H9 (cell line): ENCODE data around the gene CAMTA1. TPM values are rescaled to one million over a fixed set of nuclear protein-coding genes. Genes with fewer than 3 reads are reported as not detected.
A peak's percentile ranks its signal among the peaks of the same experiment; 100 is the strongest.

ENCODE experiments used
- DNase-seq: peaks from one replicate; pipeline ENCODE4 v3.0.0-alpha.2; 2017
- H2AFZ ChIP-seq: one replicate; pipeline ENCODE4 v1.6.1; 2013; ENCODE audit warnings: mild to moderate bottlenecking, low read length, control low read depth, moderate library complexity
- H2AK5ac ChIP-seq: 2 replicates; pipeline ENCODE4 v1.6.1; 2013; ENCODE audit warnings: low read length, control low read depth, mixed read lengths; ENCODE audit not compliant: insufficient read length
- H2BK120ac ChIP-seq: one replicate; pipeline ENCODE4 v1.6.1; 2013; ENCODE audit warnings: low read depth, mild to moderate bottlenecking, low read length, control low read depth, inconsistent platforms; ENCODE audit not compliant: poor library complexity, severe bottlenecking
- H2BK12ac ChIP-seq: 2 replicates; pipeline ENCODE4 v1.6.1; 2013; ENCODE audit warnings: low read length, control low read depth, mixed read lengths, low read depth; ENCODE audit not compliant: insufficient read length
- H2BK15ac ChIP-seq: 2 replicates; pipeline ENCODE4 v1.6.1; 2013; ENCODE audit warnings: low read depth, low read length, control low read depth
- H2BK20ac ChIP-seq: one replicate; pipeline ENCODE4 v1.6.1; 2013; ENCODE audit warnings: low read depth, mild to moderate bottlenecking, low read length, control low read depth, inconsistent platforms; ENCODE audit not compliant: poor library complexity, severe bottlenecking
- H2BK5ac ChIP-seq: 2 replicates; pipeline ENCODE4 v1.6.1; 2013; ENCODE audit warnings: low read length, control low read depth, mixed read lengths; ENCODE audit not compliant: insufficient read length
- H3K14ac ChIP-seq: 2 replicates; pipeline ENCODE4 v1.6.1; 2013; ENCODE audit warnings: low read length, control low read depth; ENCODE audit not compliant: insufficient read depth
- H3K18ac ChIP-seq: 2 replicates; pipeline ENCODE4 v1.6.1; 2013; ENCODE audit warnings: low read depth, mild to moderate bottlenecking, mixed read lengths, low read length, control low read depth; ENCODE audit not compliant: insufficient read length
- H3K23ac ChIP-seq: 2 replicates; pipeline ENCODE4 v1.6.1; 2013; ENCODE audit warnings: low read length, control low read depth, mixed read lengths, low read depth; ENCODE audit not compliant: insufficient read length
- H3K23me2 ChIP-seq: 2 replicates; pipeline ENCODE4 v1.6.1; 2013; ENCODE audit warnings: low read depth, mild to moderate bottlenecking, mixed read lengths, low read length, control low read depth; ENCODE audit not compliant: insufficient read length, poor library complexity, severe bottlenecking
- H3K27ac ChIP-seq: 2 replicates; pipeline ENCODE4 v1.5.1; 2013; ENCODE audit warnings: low read length, control low read depth, mixed read lengths, low read depth; ENCODE audit not compliant: insufficient read length
- H3K27me3 ChIP-seq: 2 replicates; pipeline ENCODE4 v1.6.1; 2013; ENCODE audit warnings: low read length, control low read depth, inconsistent platforms; ENCODE audit not compliant: insufficient read depth
- H3K4ac ChIP-seq: 2 replicates; pipeline ENCODE4 v1.6.1; 2013; ENCODE audit warnings: low read depth, mild to moderate bottlenecking, control low read depth, inconsistent platforms, low read length, moderate library complexity
- H3K4me1 ChIP-seq: 2 replicates; pipeline ENCODE4 v1.6.1; 2013; ENCODE audit warnings: low read length, control low read depth, inconsistent platforms; ENCODE audit not compliant: insufficient read depth
- H3K4me2 ChIP-seq: 2 replicates; pipeline ENCODE4 v1.6.1; 2013; ENCODE audit warnings: low read length, control low read depth, mixed read lengths; ENCODE audit not compliant: insufficient read length, insufficient read depth
- H3K56ac ChIP-seq: 2 replicates; pipeline ENCODE4 v1.6.1; 2013; ENCODE audit warnings: low read depth, mild to moderate bottlenecking, mixed read lengths, low read length, control low read depth; ENCODE audit not compliant: insufficient read length
- H3K79me1 ChIP-seq: 2 replicates; pipeline ENCODE4 v1.6.1; 2013; ENCODE audit warnings: low read depth, mild to moderate bottlenecking, moderate library complexity, low read length, control low read depth, inconsistent platforms; ENCODE audit not compliant: insufficient read depth, poor library complexity, severe bottlenecking
- H3K79me2 ChIP-seq: 2 replicates; pipeline ENCODE4 v1.6.1; 2013; ENCODE audit warnings: low read length, control low read depth, inconsistent platforms; ENCODE audit not compliant: insufficient read depth
- H3K9ac ChIP-seq: 2 replicates; pipeline ENCODE4 v1.6.1; 2013; ENCODE audit warnings: low read length, control low read depth, mixed read lengths; ENCODE audit not compliant: insufficient read length; ENCODE audit errors: extremely low read depth
- H3K9me3 ChIP-seq: one replicate; pipeline ENCODE4 v1.6.1; 2013; ENCODE audit warnings: low read depth, low read length, inconsistent platforms; ENCODE audit not compliant: control insufficient read depth
- H3T11ph ChIP-seq: one replicate; pipeline ENCODE4 v1.6.1; 2013; ENCODE audit warnings: mild to moderate bottlenecking, low read length, control low read depth, inconsistent platforms
- H4K20me1 ChIP-seq: one replicate; pipeline ENCODE4 v1.6.1; 2013; ENCODE audit not compliant: control insufficient read depth, insufficient read length, insufficient read depth
- H4K5ac ChIP-seq: 2 replicates; pipeline ENCODE4 v1.6.1; 2013; ENCODE audit warnings: low read depth, mild to moderate bottlenecking, mixed read lengths, low read length, control low read depth; ENCODE audit not compliant: insufficient read length
- H4K8ac ChIP-seq: replicated peaks from 2 replicates; pipeline ENCODE4 v1.6.1; 2013; ENCODE audit warnings: low read length, control low read depth, mixed read lengths, low read depth; ENCODE audit not compliant: insufficient read length
- H4K91ac ChIP-seq: 2 replicates; pipeline ENCODE4 v1.6.1; 2013; ENCODE audit warnings: low read depth, mild to moderate bottlenecking, moderate library complexity, mixed read lengths, low read length, control low read depth; ENCODE audit not compliant: insufficient read length
- H3K27ac Mint-ChIP-seq, 3 experiments: 2 replicates in 2 of 3; 3 replicates in 1 of 3; pipeline ENCODE4 v1.8.0; 2020 to 2021; ENCODE audit warnings: mixed read lengths in 3 of 3, mild to moderate bottlenecking in 1 of 3, moderate library complexity in 1 of 3
- H3K27me3 Mint-ChIP-seq: 2 replicates; pipeline ENCODE4 v1.8.0; 2021; ENCODE audit warnings: low read depth, mild to moderate bottlenecking, moderate library complexity, mixed read lengths
- H3K36me3 Mint-ChIP-seq, 3 experiments: 2 replicates in 2 of 3; 3 replicates in 1 of 3; pipeline ENCODE4 v1.8.0; 2020 to 2021; ENCODE audit warnings: low read depth in 3 of 3, mixed read lengths in 3 of 3; ENCODE audit not compliant: insufficient read depth in 1 of 3
- H3K4me1 Mint-ChIP-seq, 2 experiments: 2 replicates each; pipeline ENCODE4 v1.8.0; 2020; ENCODE audit warnings: mixed read lengths in 2 of 2
- H3K4me3 Mint-ChIP-seq, 2 experiments: 2 replicates in 1 of 2; 3 replicates in 1 of 2; pipeline ENCODE4 v1.8.0; 2020 to 2021; ENCODE audit warnings: mild to moderate bottlenecking in 2 of 2, mixed read lengths in 2 of 2, moderate library complexity in 1 of 2
- H3K9me3 Mint-ChIP-seq, 2 experiments: 2 replicates in 1 of 2; 3 replicates in 1 of 2; pipeline ENCODE4 v1.8.0; 2020; ENCODE audit warnings: mild to moderate bottlenecking in 2 of 2, mixed read lengths in 2 of 2, moderate library complexity in 1 of 2
- CTCF ChIP-seq: fragments of 200-600 bp; sonication (generic); conservative IDR thresholded peaks from 3 replicates; pipeline ENCODE4 v1.8.0; 2021; ENCODE audit warnings: antibody characterized with exemption, mild to moderate bottlenecking
- WGBS: extraction: QIAGEN DNeasy Blood & Tissue Kit; methylation state at CpG from one replicate; pipeline ENCODE4 v1.1.7; 2013; ENCODE audit warnings: missing lambda C conversion rate, low lambda C conversion rate, mixed read lengths; ENCODE audit not compliant: insufficient read length; ENCODE audit errors: extremely low coverage; 5-methylcytosine and 5-hydroxymethylcytosine counted together
- total RNA-seq: library from RNA; stranded (reverse); gene quantifications from 2 replicates; pipeline ENCODE4 v1.2.1, GENCODE V29; 2021

The CAMTA1 gene
- total RNA-seq, 1 experiment from 2014 or later: 115 TPM

- H3K4me1 Mint-ChIP-seq: peaks cover 3 to 4% of the 10 kb centered on the region in 2 experiments; a peak in 2 of 4 replicates
- Histone ChIP-seq H4K5ac (no peak overlapping the region), H3K23ac (no peak overlapping the region), H4K8ac (no peak overlapping the region), H3K14ac (no peak overlapping the region), H4K20me1 (no peaks in the 10 kb centered on the region), H3K56ac (no peak overlapping the region), H2AK5ac (no peak overlapping the region), H3K18ac (no peak overlapping the region), H3K4ac (no peak overlapping the region), H3K9me3 (no peaks in the 10 kb centered on the region), H3K79me2 (no peaks in the 10 kb centered on the region; the same call in 1 of the 2 replicates), H2BK5ac (no peak overlapping the region), H3K23me2 (no peaks in the 10 kb centered on the region), H3K4me1 (no peaks in the 10 kb centered on the region), H3K27ac (no peak overlapping the region), H2AFZ (no peak overlapping the region), H2BK15ac (no peak overlapping the region), H3K79me1 (no peaks in the 10 kb centered on the region), H4K91ac (no peak overlapping the region), H2BK120ac (no peak overlapping the region), H2BK12ac (no peak overlapping the region), H3K4me2 (no peak overlapping the region), H3K27me3 (no peaks in the 10 kb centered on the region), H3T11ph (no peak overlapping the region), H3K9ac (no peak overlapping the region), H2BK20ac (no peak overlapping the region)
- peak overlapping the region; percentile 37 to 70 (median 41); a peak in 3 of 7 replicates for H3K27ac Mint-ChIP-seq
- peaks cover 3 to 27% (median 17%) of the 10 kb centered on the region in 3 experiments; a peak in 6 of 7 replicates for H3K36me3 Mint-ChIP-seq
- H3K9me3 Mint-ChIP-seq: no peaks in the 10 kb centered on the region
- no CpG with 5 or more reads among the region's 3 CpGs for WGBS
- no peaks in the 10 kb centered on the region for H3K27me3 Mint-ChIP-seq
- no peak overlapping the region for H3K4me3 Mint-ChIP-seq
- TF ChIP-seq CTCF: no peak
- DNase-seq: no peak
These were observed 41.8 kb downstream of the CAMTA1 start for GRCh38 chr1:6827079-6827478.
